Epithelial cell of esophagus (primary cell): ENCODE measurements around the gene ARHGEF33.

Experiments
- DNase-seq: peaks from one replicate; pipeline ENCODE4 v3.0.0; 2010; ENCODE audit warnings: low read depth
- H3K4me3 ChIP-seq: 2 replicates; pipeline ENCODE4 v1.5.1; 2011; ENCODE audit warnings: mild to moderate bottlenecking, low read length, control low read depth
- TF ChIP-seq, protein P1 (sequence below): IDR thresholded peaks from 2 replicates; pipeline ENCODE4 v1.5.1; 2011; ENCODE audit warnings: low read depth, mild to moderate bottlenecking, low read length, control low read depth, inconsistent platforms; ENCODE audit not compliant: insufficient read depth; ENCODE audit errors: missing control alignments

Gene ARHGEF33

DNA sequence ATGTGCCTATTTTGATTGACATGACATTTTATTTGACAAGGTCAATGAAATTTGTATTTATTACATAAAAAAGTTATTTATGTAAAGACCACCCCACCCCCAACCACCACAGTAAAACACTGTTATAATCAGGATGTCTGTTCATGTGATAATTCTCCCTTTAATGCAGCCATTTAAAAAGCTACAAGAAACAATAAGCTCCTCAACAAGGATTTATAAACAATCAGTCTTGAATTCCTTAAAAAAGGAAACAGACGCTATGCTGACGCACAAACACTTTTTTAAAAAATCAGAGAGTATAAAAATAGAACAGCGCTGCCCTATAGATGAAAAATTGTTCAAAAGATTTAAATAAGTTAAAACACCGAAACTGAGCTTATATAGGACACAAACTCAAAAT, 129.0 kb downstream of the ARHGEF33 start:
- H3K4me3 ChIP-seq: no peak overlapping the region
- TF ChIP-seq, protein P1, sequence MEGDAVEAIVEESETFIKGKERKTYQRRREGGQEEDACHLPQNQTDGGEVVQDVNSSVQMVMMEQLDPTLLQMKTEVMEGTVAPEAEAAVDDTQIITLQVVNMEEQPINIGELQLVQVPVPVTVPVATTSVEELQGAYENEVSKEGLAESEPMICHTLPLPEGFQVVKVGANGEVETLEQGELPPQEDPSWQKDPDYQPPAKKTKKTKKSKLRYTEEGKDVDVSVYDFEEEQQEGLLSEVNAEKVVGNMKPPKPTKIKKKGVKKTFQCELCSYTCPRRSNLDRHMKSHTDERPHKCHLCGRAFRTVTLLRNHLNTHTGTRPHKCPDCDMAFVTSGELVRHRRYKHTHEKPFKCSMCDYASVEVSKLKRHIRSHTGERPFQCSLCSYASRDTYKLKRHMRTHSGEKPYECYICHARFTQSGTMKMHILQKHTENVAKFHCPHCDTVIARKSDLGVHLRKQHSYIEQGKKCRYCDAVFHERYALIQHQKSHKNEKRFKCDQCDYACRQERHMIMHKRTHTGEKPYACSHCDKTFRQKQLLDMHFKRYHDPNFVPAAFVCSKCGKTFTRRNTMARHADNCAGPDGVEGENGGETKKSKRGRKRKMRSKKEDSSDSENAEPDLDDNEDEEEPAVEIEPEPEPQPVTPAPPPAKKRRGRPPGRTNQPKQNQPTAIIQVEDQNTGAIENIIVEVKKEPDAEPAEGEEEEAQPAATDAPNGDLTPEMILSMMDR: no peak
- no peak for DNase-seq

GRCh38 chr2:39020383-39020782, 130.7 kb downstream of the ARHGEF33 start:
- no peak overlapping the region for H3K4me3 ChIP-seq
- TF ChIP-seq, protein P1: no peak
- no peak for DNase-seq

- no peak overlapping the region for H3K4me3 ChIP-seq
- TF ChIP-seq, protein P1: no peak
Observed at GRCh38 chr2:39022642-39023235, 133.1 kb downstream of the ARHGEF33 start.

GRCh38 chr2:39023649-39024048, 134.0 kb downstream of the ARHGEF33 start:
- H3K4me3 ChIP-seq: no peak overlapping the region
- no peak for DNase-seq
- TF ChIP-seq, protein P1: no peak

More at GRCh38 chr2:39022642-39023235, 133.1 kb downstream of the ARHGEF33 start:
- no peak for DNase-seq

- TF ChIP-seq, protein P1: no peak
- no peak overlapping the region for H3K4me3 ChIP-seq
- DNase-seq: peak; percentile 85
Observed at GRCh38 chr2:39024833-39025232, 135.2 kb downstream of the ARHGEF33 start.
